ENCODE results near the gene HES5.

The HES5 gene

DNA sequence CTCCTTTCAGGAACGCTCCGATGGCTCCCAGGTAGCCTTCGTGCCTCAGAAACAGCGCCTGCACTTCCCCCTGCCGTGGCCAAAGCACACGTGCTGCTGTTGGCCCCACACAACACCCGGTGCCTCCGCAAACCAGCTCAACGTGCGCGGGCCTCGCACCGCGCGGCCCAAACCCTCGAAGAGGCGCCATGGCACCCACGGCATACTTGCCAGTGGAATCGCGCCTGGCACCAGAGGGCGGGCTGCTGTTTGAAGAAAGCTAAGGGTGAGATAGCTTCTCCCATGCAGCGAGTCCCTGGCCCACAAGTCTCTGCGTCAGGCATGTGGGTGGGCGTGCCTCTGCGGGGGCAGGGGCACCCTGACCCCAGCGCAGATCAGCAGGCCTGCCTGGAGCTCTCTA is 11.5 kb downstream of the HES5 start:
- Histone ChIP-seq H3K9ac (ENCODE audit: low read length) (no peak overlapping the region), H3K4me3 (ENCODE audit: low read depth, low read length) (no peak overlapping the region), H3K27me3 (ENCODE audit: control insufficient read depth, insufficient read depth, low read length) (no peaks in the 10 kb centered on the region), H3K4me1 (ENCODE audit: control insufficient read depth, insufficient read depth, low read length) (0 out of 2 replicates have a peak, but pooled peaks cover under 1% of the 10 kb centered on the region), H3K27ac (ENCODE audit: low read depth, low read length) (no peak overlapping the region), H3K36me3 (ENCODE audit: control insufficient read depth, insufficient read depth, low read length) (peaks cover 77% of the 10 kb centered on the region), H3K9me3 (ENCODE audit: control insufficient read depth, insufficient read depth, low read depth, low read length) (no peaks in the 10 kb centered on the region)

GRCh38 chr1:2517966-2518365 is 12.1 kb downstream of the HES5 start:
- no peaks in the 10 kb centered on the region for H3K27me3 ChIP-seq (ENCODE audit: control insufficient read depth, insufficient read depth, low read length)
- H3K4me3 ChIP-seq (ENCODE audit: low read depth, low read length) = no peak overlapping the region
- H3K9me3 ChIP-seq (ENCODE audit: control insufficient read depth, insufficient read depth, low read depth, low read length) = no peaks in the 10 kb centered on the region
- peaks cover 83% of the 10 kb centered on the region for H3K36me3 ChIP-seq (ENCODE audit: control insufficient read depth, insufficient read depth, low read length)
- H3K27ac ChIP-seq (ENCODE audit: low read depth, low read length) = no peak overlapping the region
- no peaks in the 10 kb centered on the region for H3K4me1 ChIP-seq (ENCODE audit: control insufficient read depth, insufficient read depth, low read length)
- no peak overlapping the region for H3K9ac ChIP-seq (ENCODE audit: low read length)

DNA sequence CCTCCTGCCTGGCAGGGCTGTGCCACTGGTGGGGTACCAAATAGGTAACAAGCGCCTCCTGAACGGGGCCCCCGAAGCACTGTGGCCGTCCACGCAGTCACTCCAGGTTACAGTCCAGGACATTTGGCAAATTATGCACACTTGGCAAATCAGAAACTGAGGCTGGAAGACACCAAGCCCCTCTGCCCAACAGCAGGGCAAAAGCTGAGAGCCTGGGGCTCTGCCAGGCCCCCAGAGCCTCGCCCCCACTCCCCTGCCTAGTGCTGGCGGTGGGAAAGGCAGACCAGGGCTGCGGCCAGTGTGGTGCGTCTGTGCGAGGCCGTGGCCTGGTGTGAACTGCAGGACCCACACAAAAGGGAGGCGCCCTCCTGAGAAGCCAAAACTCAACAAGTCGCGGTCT is 13.1 kb downstream of the HES5 start:
- Histone ChIP-seq H3K4me3 (ENCODE audit: low read depth, low read length) (no peak overlapping the region), H3K9me3 (ENCODE audit: control insufficient read depth, insufficient read depth, low read depth, low read length) (no peaks in the 10 kb centered on the region), H3K4me1 (ENCODE audit: control insufficient read depth, insufficient read depth, low read length) (no peaks in the 10 kb centered on the region), H3K9ac (ENCODE audit: low read length) (no peak overlapping the region), H3K27me3 (ENCODE audit: control insufficient read depth, insufficient read depth, low read length) (no peaks in the 10 kb centered on the region), H3K27ac (ENCODE audit: low read depth, low read length) (no peak overlapping the region), H3K36me3 (ENCODE audit: control insufficient read depth, insufficient read depth, low read length) (peaks cover 93% of the 10 kb centered on the region)

DNA sequence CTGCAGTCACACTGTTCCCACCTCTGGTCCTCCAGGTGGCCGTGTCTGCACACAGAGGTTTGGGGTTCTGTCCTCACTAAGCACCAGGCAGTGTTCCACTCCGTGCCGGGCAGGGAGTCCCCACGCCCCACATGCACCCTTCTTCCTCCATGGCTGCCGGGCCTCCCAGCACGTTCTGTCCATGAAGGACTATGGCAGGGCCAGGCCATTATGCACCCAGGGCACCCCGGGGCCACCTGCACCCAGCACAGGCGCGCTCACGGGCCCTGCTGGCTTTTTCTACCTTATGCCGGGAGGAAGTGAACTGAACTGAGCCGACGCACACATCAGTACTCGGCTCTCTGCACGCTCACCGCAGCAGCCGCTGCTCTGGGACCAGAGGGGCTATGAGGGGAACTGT is 13.9 kb downstream of the HES5 start:
- peaks cover 96% of the 10 kb centered on the region for H3K36me3 ChIP-seq (ENCODE audit: control insufficient read depth, insufficient read depth, low read length)
- H3K9ac ChIP-seq (ENCODE audit: low read length) = no peak overlapping the region
- no peak overlapping the region for H3K4me3 ChIP-seq (ENCODE audit: low read depth, low read length)
- H3K9me3 ChIP-seq (ENCODE audit: control insufficient read depth, insufficient read depth, low read depth, low read length) = no peaks in the 10 kb centered on the region
- no peak overlapping the region for H3K27ac ChIP-seq (ENCODE audit: low read depth, low read length)
- no peaks in the 10 kb centered on the region for H3K27me3 ChIP-seq (ENCODE audit: control insufficient read depth, insufficient read depth, low read length)
- H3K4me1 ChIP-seq (ENCODE audit: control insufficient read depth, insufficient read depth, low read length) = no peaks in the 10 kb centered on the region

DNA sequence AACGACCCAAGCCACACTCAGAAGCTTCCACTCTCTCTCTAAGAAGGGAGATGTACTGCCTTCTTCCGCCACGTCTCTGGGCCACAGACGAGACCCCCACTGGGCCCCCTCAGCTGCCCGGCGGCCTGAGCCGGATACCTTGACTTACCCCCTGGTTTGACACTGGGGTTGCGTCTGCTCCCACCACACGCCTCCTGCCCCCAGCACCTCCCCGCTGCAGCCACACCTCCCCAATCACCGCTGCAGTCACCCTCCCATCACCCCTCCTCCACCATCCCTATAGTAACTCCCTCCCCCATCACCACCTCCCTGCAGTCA is 14.3 kb downstream of the HES5 start:
- no peak overlapping the region for H3K9ac ChIP-seq (ENCODE audit: low read length)
- H3K4me1 ChIP-seq (ENCODE audit: control insufficient read depth, insufficient read depth, low read length) = no peaks in the 10 kb centered on the region
- H3K9me3 ChIP-seq (ENCODE audit: control insufficient read depth, insufficient read depth, low read depth, low read length) = no peaks in the 10 kb centered on the region
- no peak overlapping the region for H3K4me3 ChIP-seq (ENCODE audit: low read depth, low read length)
- H3K27ac ChIP-seq (ENCODE audit: low read depth, low read length) = no peak overlapping the region
- H3K27me3 ChIP-seq (ENCODE audit: control insufficient read depth, insufficient read depth, low read length) = no peaks in the 10 kb centered on the region
- peaks cover 96% of the 10 kb centered on the region for H3K36me3 ChIP-seq (ENCODE audit: control insufficient read depth, insufficient read depth, low read length)

DNA sequence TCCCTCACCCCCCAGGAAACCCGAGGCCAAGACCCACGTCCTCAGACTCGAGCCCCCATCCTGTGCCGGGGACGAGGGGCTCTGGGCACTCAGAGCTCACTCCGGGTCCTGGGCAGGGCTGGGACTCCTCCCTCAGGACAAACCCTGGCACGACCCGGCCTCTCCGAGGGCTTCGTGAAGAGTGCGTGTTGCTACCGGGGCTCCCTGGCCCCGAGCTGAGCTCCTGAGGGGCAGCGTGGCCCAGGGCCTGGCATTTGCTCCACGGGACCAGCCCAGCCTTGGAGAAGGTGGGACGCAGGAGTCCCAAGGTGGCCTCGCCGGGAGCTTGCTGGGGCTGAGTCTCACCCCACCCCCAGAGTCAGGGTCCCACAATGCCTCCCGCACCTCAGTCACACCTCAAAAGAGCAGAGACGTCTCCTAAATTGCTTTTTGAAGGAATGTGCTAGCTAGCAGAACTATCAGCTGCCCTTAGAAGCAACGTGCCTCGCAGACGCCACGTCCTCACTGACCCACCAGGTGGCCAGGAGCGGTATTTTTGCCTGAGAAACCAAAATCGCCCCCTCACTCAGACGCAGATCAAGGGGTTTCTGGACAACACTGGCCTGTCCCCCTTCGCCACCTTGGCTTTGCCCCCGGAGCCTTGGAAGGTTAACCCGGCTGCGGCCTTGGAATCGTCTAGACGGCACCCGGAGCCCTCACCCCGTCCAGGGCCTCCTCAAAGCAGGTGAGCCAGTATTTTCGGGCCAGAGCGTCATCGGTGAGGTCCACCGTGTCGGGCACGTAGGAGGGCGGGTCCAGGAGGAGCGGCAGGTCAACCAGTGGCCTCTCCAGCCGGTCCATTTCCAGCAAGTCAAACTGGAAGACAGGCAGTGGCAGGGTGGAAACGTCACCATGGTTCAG is 14.9 kb downstream of the HES5 start:
- Histone ChIP-seq H3K36me3 (ENCODE audit: control insufficient read depth, insufficient read depth, low read length) (peaks cover 98% of the 10 kb centered on the region), H3K9me3 (ENCODE audit: control insufficient read depth, insufficient read depth, low read depth, low read length) (no peaks in the 10 kb centered on the region), H3K27ac (ENCODE audit: low read depth, low read length) (no peak overlapping the region), H3K9ac (ENCODE audit: low read length) (no peak overlapping the region), H3K4me3 (ENCODE audit: low read depth, low read length) (no peak overlapping the region), H3K4me1 (ENCODE audit: control insufficient read depth, insufficient read depth, low read length) (no peaks in the 10 kb centered on the region), H3K27me3 (ENCODE audit: control insufficient read depth, insufficient read depth, low read length) (no peaks in the 10 kb centered on the region)

GRCh38 chr1:2513939-2514652 is 16.0 kb downstream of the HES5 start:
- Histone ChIP-seq H3K4me3 (ENCODE audit: low read depth, low read length) (no peak overlapping the region), H3K27me3 (ENCODE audit: control insufficient read depth, insufficient read depth, low read length) (no peaks in the 10 kb centered on the region), H3K36me3 (ENCODE audit: control insufficient read depth, insufficient read depth, low read length) (peaks cover 98% of the 10 kb centered on the region), H3K9me3 (ENCODE audit: control insufficient read depth, insufficient read depth, low read depth, low read length) (no peaks in the 10 kb centered on the region), H3K9ac (ENCODE audit: low read length) (no peak overlapping the region), H3K27ac (ENCODE audit: low read depth, low read length) (no peak overlapping the region), H3K4me1 (ENCODE audit: control insufficient read depth, insufficient read depth, low read length) (no peaks in the 10 kb centered on the region)

- H3K27ac ChIP-seq (ENCODE audit: low read depth, low read length) = no peak overlapping the region
- H3K9ac ChIP-seq (ENCODE audit: low read length) = no peak overlapping the region
- H3K4me3 ChIP-seq (ENCODE audit: low read depth, low read length) = no peak overlapping the region
- H3K36me3 ChIP-seq (ENCODE audit: control insufficient read depth, insufficient read depth, low read length) = peaks cover 96% of the 10 kb centered on the region
- H3K27me3 ChIP-seq (ENCODE audit: control insufficient read depth, insufficient read depth, low read length) = no peaks in the 10 kb centered on the region
- H3K9me3 ChIP-seq (ENCODE audit: control insufficient read depth, insufficient read depth, low read depth, low read length) = no peaks in the 10 kb centered on the region
- no peaks in the 10 kb centered on the region for H3K4me1 ChIP-seq (ENCODE audit: control insufficient read depth, insufficient read depth, low read length)
Measured at GRCh38 chr1:2512862-2513421, 17.1 kb downstream of the HES5 start.

DNA sequence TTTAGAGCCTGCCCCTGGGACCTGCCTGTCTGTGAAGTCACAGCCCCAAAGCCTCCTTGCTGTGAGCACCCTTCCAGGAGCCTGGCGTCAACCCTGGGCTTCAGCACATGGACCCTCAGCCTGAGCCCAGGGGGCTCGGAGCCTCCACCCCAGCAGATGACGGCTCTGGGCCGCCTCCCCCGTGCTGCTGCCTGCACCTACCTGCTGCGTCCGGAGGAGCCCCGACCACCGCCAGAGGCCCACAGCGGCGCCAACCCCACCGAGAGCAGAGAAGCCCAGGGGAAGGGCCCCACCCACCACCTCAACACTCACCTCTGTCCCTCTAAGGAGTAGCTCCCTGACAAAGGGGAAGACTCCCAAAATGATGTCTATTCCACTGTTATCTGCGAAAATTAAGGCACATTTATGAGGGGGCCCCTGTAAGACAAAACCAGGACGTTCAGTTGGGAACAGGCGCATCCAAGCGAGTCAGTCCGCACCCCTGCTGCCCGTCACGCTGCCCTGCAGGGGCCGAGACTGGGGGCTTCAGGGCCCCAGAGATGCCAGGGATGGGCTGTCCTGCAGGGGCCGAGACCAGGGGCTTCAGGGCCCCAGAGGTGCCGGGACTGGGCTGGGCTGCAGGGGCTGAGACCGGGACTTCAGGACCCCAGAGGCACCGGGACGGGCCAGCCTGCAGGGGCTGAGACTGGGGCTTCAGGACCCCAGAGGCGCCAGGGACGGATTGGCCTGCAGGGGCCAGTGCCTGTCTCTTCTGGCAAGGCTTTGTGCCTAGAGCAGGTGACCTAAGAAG is 19.5 kb downstream of the HES5 start:
- Histone ChIP-seq H3K27ac (ENCODE audit: low read depth, low read length) (no peak overlapping the region), H3K36me3 (ENCODE audit: control insufficient read depth, insufficient read depth, low read length) (peaks cover 76% of the 10 kb centered on the region), H3K4me1 (ENCODE audit: control insufficient read depth, insufficient read depth, low read length) (no peaks in the 10 kb centered on the region), H3K27me3 (ENCODE audit: control insufficient read depth, insufficient read depth, low read length) (no peaks in the 10 kb centered on the region), H3K9me3 (ENCODE audit: control insufficient read depth, insufficient read depth, low read depth, low read length) (no peaks in the 10 kb centered on the region), H3K4me3 (ENCODE audit: low read depth, low read length) (no peak overlapping the region), H3K9ac (ENCODE audit: low read length) (no peak overlapping the region)

- Histone ChIP-seq H3K36me3 (ENCODE audit: control insufficient read depth, insufficient read depth, low read length) (peaks cover 66% of the 10 kb centered on the region), H3K9ac (ENCODE audit: low read length) (no peak overlapping the region), H3K27ac (ENCODE audit: low read depth, low read length) (no peak overlapping the region), H3K27me3 (ENCODE audit: control insufficient read depth, insufficient read depth, low read length) (no peaks in the 10 kb centered on the region), H3K9me3 (ENCODE audit: control insufficient read depth, insufficient read depth, low read depth, low read length) (no peaks in the 10 kb centered on the region), H3K4me1 (ENCODE audit: control insufficient read depth, insufficient read depth, low read length) (no peaks in the 10 kb centered on the region), H3K4me3 (ENCODE audit: low read depth, low read length) (no peak overlapping the region)
Measured at GRCh38 chr1:2509589-2509988, 20.5 kb downstream of the HES5 start.
